ENCODE measurements around the gene ERF. TPM values are rescaled to one million over a fixed set of nuclear protein-coding genes. Genes with fewer than 3 reads are reported as not detected.

Gene ERF
- total and polyA plus RNA-seq, 10 of the 15 experiments (the other 5 are each of a cell fraction or from before 2014, with no cell fraction given) = 0.02 to 51.8 (median 14.4) TPM

GRCh38 chr19:42217520-42218437 lies 37.1 kb downstream of the ERF start, which contains the start of gene DEDD2:
Gene DEDD2 (minus strand): TSS chr19:42217677. CDS start chr19:42217007, 670 bp downstream.
- Histone ChIP-seq H3K79me2 (ENCODE audit: control insufficient read depth, insufficient read depth, low read length) (peaks cover 59% of the 10 kb centered on the region), H3K9me3 (replicated peaks; ENCODE audit: control insufficient read depth, insufficient read depth, low read length) (no peaks in the 10 kb centered on the region), H3K36me3 (ENCODE audit: control insufficient read depth in 2 of 2, insufficient read depth in 2 of 2, low read length in 1 of 2) (peaks cover 0 to 8% of the 10 kb centered on the region in 2 experiments; a peak in 2 of 4 replicates), H3K27ac (ENCODE audit: control insufficient read depth, insufficient read depth) (peak within 1 kb of the TSS; percentile 78), H3K9ac (ENCODE audit: control insufficient read depth, insufficient read depth, low read length) (peak within 1 kb of the TSS; percentile 71), H3K27me3 (replicated peaks in 1 of 2; ENCODE audit: control insufficient read depth in 2 of 2, insufficient read depth in 2 of 2, low read length in 1 of 2) (no peaks in the 10 kb centered on the region), H2AFZ (ENCODE audit: control insufficient read depth, low read depth, low read length) (peak within 1 kb of the TSS; percentile 87), H3K4me2 (ENCODE audit: control insufficient read depth, insufficient read depth) (peak within 1 kb of the TSS; percentile 85), H3K4me1 (ENCODE audit: control insufficient read depth, insufficient read depth, low read length) (peaks cover 18% of the 10 kb centered on the region), H3K4me3 (peak within 1 kb of the TSS; percentile 94), H4K20me1 (ENCODE audit: control insufficient read depth, insufficient read depth) (no peaks in the 10 kb centered on the region)
- peak; percentile 93 for FAIRE-seq
- peak; percentile 83 for ATAC-seq
- ChIA-PET CTCF (interaction anchor here (0.8 to 1.7 kb wide), 4 partner anchors 17 to 109 kb away, joined by 3 to 8 read pairs (median 4); no protein-coding TSS in a partner anchor), POLR2A (interaction anchor here (1.1 to 4.4 kb wide), 4 partner anchors 16 to 358 kb away, joined by 3 to 22 read pairs (median 6); no protein-coding TSS in a partner anchor), SMC1A (ENCODE audit: uncharacterized antibody, unreplicated experiment) (interaction anchor here (1.0 to 4.6 kb wide), 3 partner anchors 15 to 85 kb away, joined by 3 to 19 read pairs (median 4); partner anchors contain the start of gene POU2F2), RAD21 (ENCODE audit: unreplicated experiment) (interaction anchor here (3.5 kb wide), 1 partner anchor 25 kb away, joined by 23 read pairs; the partner anchor contains the start of gene GSK3A)
- in situ Hi-C loops (cut with MboI) (no loop called here), intact Hi-C loops (cut with micrococcal nuclease; ENCODE audit: unreplicated experiment) (loop anchor here (2.0 kb wide), 1 partner anchor 17 kb away; no protein-coding TSS in a partner anchor)
- DNase-seq (ENCODE audit: low read depth, low spot score) = peak; percentile 96
- 18% methylated on average over 57 of the region's 57 CpGs for WGBS (ENCODE audit: insufficient coverage, insufficient replicate concordance, low lambda C conversion rate, missing lambda C conversion rate)
- no TSS peak for BruUV-seq (replicated peaks)
- 0 out of 2 replicates have a peak, but pooled peaks have one; percentile 10 for TF ChIP-seq DPF2 (IDR thresholded peaks at IDR 0.05)
- TF ChIP-seq IKZF1 (conservative IDR thresholded peaks at IDR 0.05) = peak; percentile 96
- 0 out of 2 replicates have a peak, but pooled peaks have one; percentile 11 for TF ChIP-seq GATAD2B (conservative IDR thresholded peaks at IDR 0.05; ENCODE audit: low read depth)
- peak; percentile 87 for TF ChIP-seq MXI1 (IDR thresholded peaks at IDR 0.05; ENCODE audit: low read depth, low read length)
- TF ChIP-seq CREB1 (IDR thresholded peaks at IDR 0.05; ENCODE audit: low read depth) = peak; percentile 88
- TF ChIP-seq CHD2 (IDR thresholded peaks at IDR 0.05; ENCODE audit: borderline replicate concordance, low read depth, low read length) = peak; percentile 37; the same call in 1 of the 2 replicates
- no peak for TF ChIP-seq ZNF274 (IDR thresholded peaks at IDR 0.05; ENCODE audit: insufficient read depth, insufficient read length)
- TF ChIP-seq WRNIP1 (IDR thresholded peaks at IDR 0.05; ENCODE audit: borderline replicate concordance, low read depth, low read length) = no peak
- 0 out of 2 replicates have a peak, but pooled peaks have one; percentile 5 for TF ChIP-seq NR2F1 (conservative IDR thresholded peaks at IDR 0.05)
- TF ChIP-seq SIN3A (IDR thresholded peaks at IDR 0.05; ENCODE audit: low read depth, low read length) = peak; percentile 92
- 0 out of 6 replicates have a peak, but pooled peaks of 1 of the 3 experiments have one; percentile 4 for TF ChIP-seq CTCF (IDR thresholded peaks at IDR 0.05 in 2 of 3, conservative IDR thresholded peaks at IDR 0.05 in 1 of 3; ENCODE audit: control insufficient read depth in 2 of 3, extremely low read depth in 1 of 3, insufficient read depth in 1 of 3, low read depth in 3 of 3, low read length in 3 of 3)
- 0 out of 2 replicates have a peak, but pooled peaks have one; percentile 36 for TF ChIP-seq YY1 (IDR thresholded peaks at IDR 0.05; ENCODE audit: low read depth, low read length)
- peak; percentile 44; the same call in 1 of the 2 replicates for TF ChIP-seq SPI1 (IDR thresholded peaks at IDR 0.05; ENCODE audit: borderline replicate concordance, insufficient read depth, low read depth, low read length)
- TF ChIP-seq SP1 (IDR thresholded peaks at IDR 0.05; ENCODE audit: low read depth, low read length) = peak; percentile 67
- peak; percentile 72; the same call in 1 of the 2 replicates for TF ChIP-seq POLR2AphosphoS5 (IDR thresholded peaks at IDR 0.05; ENCODE audit: low read length)
- TF ChIP-seq RELB (IDR thresholded peaks at IDR 0.05; ENCODE audit: low read depth) = 0 out of 2 replicates have a peak, but pooled peaks have one; percentile 26
